Measurements from ENCODE around the gene SDHA.

GRCh38 chr5:178110-178509 is 40.0 kb upstream of the SDHA start:
- TF ChIP-seq ZNF10 (CRISPR knock-in tag; IDR thresholded peaks at IDR 0.05; ENCODE audit: borderline replicate concordance, low read depth) (no peak), MTA3 (CRISPR knock-in tag; IDR thresholded peaks at IDR 0.05) (no peak)
